Measurements from ENCODE around the gene DNAJC2. TPM values are rescaled to one million over a fixed set of nuclear protein-coding genes. Genes with fewer than 3 reads are reported as not detected.

DNAJC2 gene
- total RNA-seq, 4 donors from 2014 or later, result 13.2 to 28.1 (median 18.2) TPM

DNA sequence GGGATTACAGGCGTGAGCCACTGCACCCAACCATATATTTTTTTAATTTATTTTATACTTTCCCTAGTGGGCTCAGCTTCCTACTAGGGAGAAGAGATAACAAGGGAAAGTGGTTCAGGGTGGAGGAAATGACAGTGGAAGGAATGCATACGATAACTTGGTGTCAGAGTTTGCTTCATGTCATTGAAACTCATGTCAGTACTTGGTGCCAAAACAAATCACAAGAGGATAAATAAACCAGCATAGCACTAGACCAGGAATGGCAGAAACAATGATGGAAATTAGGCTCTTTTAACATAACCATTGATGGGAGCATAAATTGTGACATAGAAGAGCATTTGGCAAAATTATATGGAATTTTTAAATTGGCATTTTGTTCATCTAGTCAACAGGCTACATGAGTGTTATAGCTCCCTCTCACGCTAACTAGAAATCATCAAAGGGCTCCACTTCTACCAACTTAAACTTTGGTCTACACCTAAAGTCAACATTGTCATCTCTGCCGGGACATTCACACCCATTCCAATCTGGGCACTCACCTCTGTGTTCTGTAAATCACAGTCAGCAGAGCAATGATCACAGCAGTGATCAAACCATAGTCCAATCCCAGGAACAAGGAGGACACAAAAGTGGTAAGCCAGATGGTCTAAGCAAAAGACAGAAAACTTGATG, 44.0 kb upstream of the DNAJC2 start:
- Histone ChIP-seq H3K36me3 (no peaks in the 10 kb centered on the region), H3K4me1 (no peaks in the 10 kb centered on the region), H3K27ac (no peak overlapping the region), H3K9me3 (no peaks in the 10 kb centered on the region), H3K4me3 (replicated peaks in 1 of 3) (no peak overlapping the region), H3K27me3 (no peaks in the 10 kb centered on the region)
- TF ChIP-seq, protein P1, sequence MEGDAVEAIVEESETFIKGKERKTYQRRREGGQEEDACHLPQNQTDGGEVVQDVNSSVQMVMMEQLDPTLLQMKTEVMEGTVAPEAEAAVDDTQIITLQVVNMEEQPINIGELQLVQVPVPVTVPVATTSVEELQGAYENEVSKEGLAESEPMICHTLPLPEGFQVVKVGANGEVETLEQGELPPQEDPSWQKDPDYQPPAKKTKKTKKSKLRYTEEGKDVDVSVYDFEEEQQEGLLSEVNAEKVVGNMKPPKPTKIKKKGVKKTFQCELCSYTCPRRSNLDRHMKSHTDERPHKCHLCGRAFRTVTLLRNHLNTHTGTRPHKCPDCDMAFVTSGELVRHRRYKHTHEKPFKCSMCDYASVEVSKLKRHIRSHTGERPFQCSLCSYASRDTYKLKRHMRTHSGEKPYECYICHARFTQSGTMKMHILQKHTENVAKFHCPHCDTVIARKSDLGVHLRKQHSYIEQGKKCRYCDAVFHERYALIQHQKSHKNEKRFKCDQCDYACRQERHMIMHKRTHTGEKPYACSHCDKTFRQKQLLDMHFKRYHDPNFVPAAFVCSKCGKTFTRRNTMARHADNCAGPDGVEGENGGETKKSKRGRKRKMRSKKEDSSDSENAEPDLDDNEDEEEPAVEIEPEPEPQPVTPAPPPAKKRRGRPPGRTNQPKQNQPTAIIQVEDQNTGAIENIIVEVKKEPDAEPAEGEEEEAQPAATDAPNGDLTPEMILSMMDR (IDR thresholded peaks at IDR 0.05), result no peak
- no peak for TF ChIP-seq POLR2A (IDR thresholded peaks at IDR 0.05)
- intact Hi-C loops (cut with DNase I), result no loop called here
- no peak for DNase-seq
- WGBS, 2 donors, result 82 to 84% methylated on average over 4 of the region's 4 CpGs

DNA sequence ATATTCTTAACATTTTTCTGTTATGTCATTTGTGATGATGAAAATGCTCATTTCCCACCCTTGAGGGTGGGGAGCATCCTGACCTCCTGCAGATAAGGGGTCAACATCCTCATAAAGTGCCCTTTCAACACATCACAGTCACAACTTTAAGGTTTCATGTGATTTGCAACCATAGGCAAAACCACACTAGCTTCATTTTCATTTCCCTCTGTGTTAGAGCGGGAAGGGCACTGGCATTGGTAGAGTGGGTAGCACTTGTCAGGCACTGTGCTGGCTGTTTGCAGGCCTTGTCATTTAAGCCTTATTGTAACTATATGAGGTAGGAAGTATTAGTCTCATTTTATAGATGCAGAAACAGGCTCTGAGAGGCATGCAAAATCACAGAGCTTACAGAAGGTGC, 42.7 kb upstream of the DNAJC2 start:
- Histone ChIP-seq H3K27me3 (no peaks in the 10 kb centered on the region), H3K36me3 (no peaks in the 10 kb centered on the region), H3K9me3 (no peaks in the 10 kb centered on the region), H3K4me1 (no peaks in the 10 kb centered on the region), H3K4me3 (replicated peaks in 1 of 3) (no peak overlapping the region), H3K27ac (no peak overlapping the region)
- intact Hi-C loops (cut with DNase I), result no loop called here
- 88 to 100% methylated on average over 1 of the region's 1 CpG for WGBS, 2 donors
- DNase-seq, result no peak
- TF ChIP-seq, protein P1 (IDR thresholded peaks at IDR 0.05), result no peak
- TF ChIP-seq POLR2A (IDR thresholded peaks at IDR 0.05), result no peak

DNA sequence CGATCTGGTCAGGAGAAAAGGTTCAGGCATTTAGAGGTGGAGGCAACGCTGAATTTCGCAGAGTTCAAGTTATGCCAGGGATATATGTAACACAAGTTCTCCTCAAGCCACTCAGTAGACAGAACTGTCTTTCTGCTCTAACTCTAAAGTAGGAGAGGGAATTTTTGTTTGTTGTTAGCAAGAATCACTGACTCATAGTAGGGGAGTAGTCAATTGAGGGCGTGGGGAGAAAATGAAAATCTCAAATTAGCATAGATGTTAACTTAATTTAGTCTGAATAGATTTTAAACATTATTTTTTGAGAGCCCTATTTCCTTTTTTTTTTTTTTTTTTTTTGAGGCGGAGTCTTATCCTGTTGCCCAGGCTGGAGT, 37.5 kb upstream of the DNAJC2 start:
- no peak for DNase-seq
- intact Hi-C loops (cut with DNase I), result no loop called here

DNA sequence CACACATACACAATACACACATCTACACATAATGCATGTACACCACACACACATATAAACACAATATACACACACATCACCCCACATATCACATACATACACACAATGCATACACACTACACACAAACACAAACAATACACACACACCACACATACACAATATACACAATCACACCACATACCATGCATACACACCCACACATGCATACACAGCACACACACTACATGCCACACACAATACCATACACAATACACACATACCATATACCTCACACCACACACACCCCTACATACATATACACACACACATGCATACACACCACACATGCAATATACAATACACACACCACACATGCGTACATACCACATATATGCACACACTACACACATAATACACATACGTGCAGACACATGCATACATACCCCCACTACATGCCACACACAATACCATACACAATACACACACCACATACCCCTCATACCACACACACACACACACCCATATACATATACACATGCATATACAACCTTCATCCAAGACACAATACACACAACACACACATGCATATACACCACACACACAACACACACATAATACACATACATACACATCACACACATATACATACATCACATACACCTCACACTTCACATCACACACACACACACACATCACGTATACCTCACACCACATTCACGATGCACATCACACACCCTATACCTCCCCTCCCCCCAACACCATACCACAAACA, 36.9 kb upstream of the DNAJC2 start:
- intact Hi-C loops (cut with DNase I), result no loop called here
- Histone ChIP-seq H3K9me3 (no peaks in the 10 kb centered on the region), H3K27me3 (no peaks in the 10 kb centered on the region), H3K4me1 (no peaks in the 10 kb centered on the region), H3K4me3 (replicated peaks in 1 of 3) (no peak overlapping the region), H3K27ac (no peak overlapping the region), H3K36me3 (no peaks in the 10 kb centered on the region)
- TF ChIP-seq, protein P1 (IDR thresholded peaks at IDR 0.05), result no peak
- TF ChIP-seq POLR2A (IDR thresholded peaks at IDR 0.05), result no peak
- WGBS, 2 donors, result 90 to 91% methylated on average over 4 of the region's 4 CpGs
- no peak for DNase-seq

More for the DNA sequence above, 37.5 kb upstream of the DNAJC2 start:
- Histone ChIP-seq H3K27ac (no peak overlapping the region), H3K9me3 (no peaks in the 10 kb centered on the region), H3K4me3 (replicated peaks in 1 of 3) (no peak overlapping the region), H3K4me1 (no peaks in the 10 kb centered on the region), H3K36me3 (no peaks in the 10 kb centered on the region), H3K27me3 (no peaks in the 10 kb centered on the region)
- WGBS, 2 donors, result 93 to 94% methylated on average over 5 of the region's 5 CpGs
- TF ChIP-seq, protein P1 (IDR thresholded peaks at IDR 0.05), result no peak
- no peak for TF ChIP-seq POLR2A (IDR thresholded peaks at IDR 0.05)

Data from thyroid gland (tissue), 4 donors.